Stimulated activated CD8-positive, alpha-beta memory T cell treated with anti-CD3 and anti-CD28 coated beads, Interleukin-15, amount 100 ng/mL, for 24 hours (primary cell): ENCODE data around the gene INHBA.

ENCODE experiments used
- DNase-seq: peaks from one replicate; pipeline ENCODE4 v3.0.0-alpha.2; 2020; ENCODE audit warnings: low read depth

The INHBA gene

GRCh38 chr7:41702635-41703371 lies at the start of gene INHBA:
TSS of gene INHBA (minus strand) at chr7:41703090. CDS start at chr7:41700374, 2,716 bp downstream.
- DNase-seq, result no peak

- DNase-seq, result no peak
Measured at GRCh38 chr7:41752615-41753014, 49.7 kb upstream of the INHBA start.

- no peak for DNase-seq
Measured at GRCh38 chr7:41750661-41751540, 48.0 kb upstream of the INHBA start.

DNA sequence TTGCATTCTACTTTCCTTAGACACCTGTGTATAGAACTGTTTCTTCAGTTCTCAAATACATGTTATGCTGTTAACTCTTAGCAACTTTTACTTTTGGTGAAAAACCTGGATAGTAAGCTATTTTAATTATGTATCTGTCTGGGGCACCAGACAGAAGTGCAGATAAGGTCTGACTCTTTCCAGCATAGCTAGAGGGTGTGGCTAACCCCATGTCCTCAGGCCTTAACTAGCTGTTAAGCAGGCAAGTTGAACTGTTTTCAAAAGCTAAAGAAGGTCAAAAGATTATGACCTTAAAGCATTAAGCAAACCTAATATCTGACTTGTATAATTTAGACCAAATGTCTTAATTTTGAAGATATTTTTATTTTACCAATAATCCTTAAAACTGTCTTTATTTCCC lies 45.1 kb upstream of the INHBA start:
- DNase-seq, result no peak

- DNase-seq, result no peak
Measured at GRCh38 chr7:41745451-41745850, 42.6 kb upstream of the INHBA start.

GRCh38 chr7:41744161-41744560 lies 41.3 kb upstream of the INHBA start:
- no peak for DNase-seq

- no peak for DNase-seq
Measured at GRCh38 chr7:41742401-41743020, 39.6 kb upstream of the INHBA start.

GRCh38 chr7:41738806-41739205 lies 35.9 kb upstream of the INHBA start:
- no peak for DNase-seq

- DNase-seq, result no peak
Measured at GRCh38 chr7:41738336-41738735, 35.4 kb upstream of the INHBA start.

DNA sequence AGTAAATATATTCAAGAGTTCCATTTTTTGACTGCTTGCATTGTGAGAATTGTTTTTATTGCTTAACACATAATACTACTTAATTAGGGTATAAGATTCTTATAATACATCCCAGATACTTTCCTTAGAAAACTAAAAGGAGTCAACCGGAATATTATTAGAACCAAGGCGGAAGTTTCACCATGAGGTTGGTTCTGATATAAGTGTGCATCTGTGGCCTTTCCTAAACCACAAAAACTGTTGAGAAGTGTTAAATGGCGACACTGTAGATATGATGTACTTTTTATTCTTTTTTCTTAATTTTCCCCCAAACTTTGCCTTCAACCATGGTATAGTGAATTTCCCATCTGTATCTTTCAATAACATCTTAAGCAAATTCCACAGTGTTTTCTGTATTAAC lies 32.3 kb upstream of the INHBA start:
- DNase-seq, result no peak

GRCh38 chr7:41732843-41733306 lies 30.0 kb upstream of the INHBA start:
- no peak for DNase-seq

GRCh38 chr7:41732436-41732785 lies 29.5 kb upstream of the INHBA start:
- no peak for DNase-seq

DNA sequence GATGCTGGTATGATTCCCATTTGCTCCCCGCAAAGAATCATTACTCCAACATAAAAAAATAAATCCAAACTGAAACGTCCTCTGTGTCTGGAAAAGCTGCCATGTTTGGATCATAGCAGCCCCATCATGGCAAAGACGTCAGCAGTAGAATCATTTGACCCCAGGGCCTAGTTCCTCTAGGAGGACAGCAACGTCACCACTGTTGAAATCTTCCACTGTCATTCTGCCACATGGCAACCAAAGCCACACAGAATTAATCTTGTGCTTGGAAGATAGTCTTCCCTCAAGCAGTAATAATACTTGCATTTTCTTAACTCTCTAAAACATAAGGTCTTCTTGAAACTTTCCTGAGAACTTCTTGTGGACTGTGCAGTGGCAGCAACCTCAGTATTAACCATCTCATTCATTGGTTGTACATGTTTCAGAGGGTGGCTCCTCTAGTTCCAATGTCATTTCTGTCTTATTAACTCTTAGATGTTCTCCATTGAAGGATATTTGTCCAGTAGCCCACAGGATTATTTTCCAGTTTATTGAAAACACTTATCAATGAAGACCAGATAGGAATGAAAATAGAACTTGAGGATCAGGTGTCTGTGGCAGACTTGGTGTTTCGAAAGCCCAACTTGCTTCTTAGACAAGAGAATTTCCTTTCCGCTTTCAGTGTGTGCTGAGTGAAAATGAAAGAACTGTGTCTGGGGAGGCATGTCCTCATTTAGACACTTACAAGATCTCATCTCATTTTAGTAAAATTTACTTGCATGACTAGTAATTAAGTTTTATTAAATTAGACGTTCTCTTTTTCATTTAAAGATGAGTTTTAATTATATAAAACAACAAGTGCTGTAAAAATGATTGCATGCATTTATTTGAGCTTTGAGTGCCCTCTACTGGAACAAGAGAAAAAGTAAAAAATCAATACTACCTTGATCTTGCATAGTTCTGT lies 28.9 kb upstream of the INHBA start:
- DNase-seq, result no peak

DNA sequence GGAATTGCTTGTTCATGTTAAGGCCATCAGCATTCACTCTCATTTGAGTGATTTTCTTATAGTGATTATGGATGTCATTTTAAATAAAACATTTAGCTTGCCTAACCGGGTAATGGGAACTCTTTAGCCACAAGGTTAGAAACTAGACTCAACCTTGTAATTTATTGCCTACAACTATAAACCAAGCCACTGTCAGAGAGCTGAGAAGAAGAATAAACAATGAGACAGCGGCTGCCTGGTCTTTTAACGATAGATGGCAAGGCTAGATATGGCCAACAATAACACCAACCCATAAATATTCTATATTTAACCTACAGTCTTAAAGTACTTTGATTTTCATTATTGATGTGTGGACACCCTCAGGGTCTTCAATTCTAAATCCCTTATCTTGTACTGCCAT lies 27.8 kb upstream of the INHBA start:
- DNase-seq, result no peak

GRCh38 chr7:41730161-41730560 lies 27.3 kb upstream of the INHBA start:
- no peak for DNase-seq

DNA sequence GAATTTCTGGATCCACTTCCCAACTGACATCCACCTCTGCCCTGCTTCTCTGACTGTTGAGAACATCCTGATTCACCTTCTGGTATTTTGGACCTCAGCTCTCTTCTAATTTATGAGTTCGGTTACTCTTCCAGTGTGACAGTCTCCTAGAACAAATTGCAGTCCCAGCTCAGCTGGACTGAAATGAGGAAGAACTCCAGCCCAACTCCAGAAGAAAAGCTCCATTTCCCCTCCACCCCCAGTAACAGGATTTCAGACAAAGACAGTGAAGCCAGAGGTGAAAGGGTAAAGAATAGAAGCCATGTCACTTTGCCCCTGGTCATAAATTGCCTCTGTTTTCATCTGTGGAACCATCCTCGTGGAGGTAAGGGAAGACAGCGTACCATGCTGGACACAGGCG lies 26.2 kb upstream of the INHBA start:
- DNase-seq, result no peak

DNA sequence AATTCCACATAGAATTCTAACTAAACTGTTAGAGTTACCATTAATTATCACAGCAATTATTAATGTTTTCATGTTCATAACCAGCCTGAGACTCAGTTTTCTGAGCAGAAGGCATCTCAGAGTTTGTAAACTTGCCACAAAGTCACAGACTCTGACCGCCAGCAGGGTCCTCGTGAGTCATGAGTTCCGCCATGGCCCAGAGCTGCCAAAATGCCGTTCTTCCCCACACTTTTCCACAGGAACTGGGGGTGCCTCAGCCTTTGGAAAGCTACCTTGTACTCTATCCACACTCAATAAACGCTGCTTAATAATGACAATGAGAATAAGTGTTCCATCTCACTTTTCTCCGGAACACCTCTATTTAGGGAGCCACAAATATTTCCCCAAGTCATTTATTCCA lies 22.1 kb upstream of the INHBA start:
- DNase-seq, result no peak

- DNase-seq, result no peak
Measured at GRCh38 chr7:41720886-41721285, 18.0 kb upstream of the INHBA start.

DNA sequence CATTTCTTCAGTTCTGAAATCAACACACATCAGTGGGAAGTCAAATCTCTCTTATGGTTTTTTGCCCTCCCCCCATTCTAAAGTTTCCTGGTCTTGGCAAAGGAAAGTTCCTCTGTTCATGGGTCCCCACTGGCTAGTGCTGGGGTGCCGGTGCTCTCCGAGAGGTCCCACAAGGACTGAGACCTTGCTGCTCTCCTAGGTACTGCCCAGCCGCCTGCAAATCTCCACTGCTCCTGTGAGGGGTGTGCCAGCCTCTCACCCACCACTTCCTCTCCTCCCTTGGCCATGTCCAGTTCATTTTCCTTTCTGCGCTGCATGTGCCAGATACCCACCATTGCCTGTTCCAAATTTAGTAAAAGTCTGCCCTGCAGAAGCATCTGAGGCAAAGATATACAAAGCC lies 17.2 kb upstream of the INHBA start:
- DNase-seq, result no peak

DNA sequence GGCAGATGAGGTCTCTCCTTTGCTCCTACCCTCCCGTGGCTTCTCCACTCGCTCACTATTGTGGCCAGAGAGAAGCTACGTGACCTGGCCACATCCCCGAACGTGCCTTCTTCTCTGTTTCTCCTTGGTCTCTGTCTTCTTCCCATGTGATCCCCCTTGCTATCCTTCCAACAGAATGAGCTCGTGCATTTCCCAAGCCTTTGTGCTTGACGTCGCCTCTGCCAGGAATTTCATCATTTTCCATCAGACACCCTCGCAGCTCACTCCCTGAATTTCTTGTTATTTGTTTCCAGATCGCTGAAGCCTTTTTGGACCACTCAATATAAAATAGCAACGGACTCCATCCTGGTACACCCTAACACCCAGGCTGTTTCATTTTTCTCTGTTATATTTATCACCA lies 13.8 kb upstream of the INHBA start:
- DNase-seq, result no peak

DNA sequence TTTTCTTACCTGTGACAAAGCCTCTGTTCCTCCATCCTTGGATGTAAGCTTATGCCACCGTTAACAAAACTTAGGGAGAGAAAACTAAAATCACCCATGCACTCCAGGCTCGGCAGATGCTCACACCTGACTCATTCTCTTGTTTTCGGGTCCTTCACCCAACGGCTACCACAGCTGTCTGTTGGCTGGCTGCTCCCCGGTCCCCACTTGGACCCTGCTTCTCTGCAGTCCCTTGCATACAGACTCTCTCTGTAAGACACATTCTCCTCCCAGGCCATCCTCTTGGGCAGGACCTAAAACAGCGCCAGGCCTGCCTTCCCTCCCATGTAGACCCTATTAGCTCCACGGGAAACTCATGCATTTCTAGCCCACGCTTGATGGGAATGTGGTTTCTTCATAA lies 12.1 kb upstream of the INHBA start:
- DNase-seq, result no peak
